Lower lobe of right lung (tissue), 2 donors: ENCODE results near the gene IGIP. TPM values are rescaled to one million over a fixed set of nuclear protein-coding genes. Genes with fewer than 3 reads are reported as not detected.

ENCODE experiments used
- ATAC-seq, 2 donors: fragments of 200-7000 bp; cut with Tn5 transposase; one replicate each; pipeline ENCODE4 v1.9.1; 2020 to 2022; ENCODE audit warnings: mild to moderate bottlenecking in 2 of 2, moderate library complexity in 2 of 2
- DNase-seq: peaks from one replicate; pipeline ENCODE4 v3.0.0-alpha.2; 2020
- H3K27ac ChIP-seq: fragments of 200-600 bp; one replicate; pipeline ENCODE4 v1.8.0; 2022
- H3K27me3 ChIP-seq: fragments of 200-600 bp; one replicate; pipeline ENCODE4 v1.8.0; 2022; ENCODE audit warnings: low read depth
- H3K36me3 ChIP-seq: fragments of 200-600 bp; one replicate; pipeline ENCODE4 v1.8.0; 2022; ENCODE audit warnings: mild to moderate bottlenecking
- H3K4me1 ChIP-seq: fragments of 200-600 bp; one replicate; pipeline ENCODE4 v1.8.0; 2022
- H3K4me3 ChIP-seq: fragments of 200-600 bp; one replicate; pipeline ENCODE4 v1.8.0; 2022; ENCODE audit warnings: mild to moderate bottlenecking
- H3K9me3 ChIP-seq: fragments of 200-600 bp; one replicate; pipeline ENCODE4 v1.8.0; 2022
- intact Hi-C: fragments of 100-400 bp; cut with DNase I; formaldehyde crosslinking; loops from one replicate; pipeline ENCODE4 v1.11.0; 2022
- total RNA-seq: library from RNA; stranded (reverse); fragmentation: NEBNext Ultra II Directional; extraction: Animal tissue kit (Norgen Biotek cat#: 25700); gene quantifications from one replicate; pipeline ENCODE4 v1.2.1, GENCODE V29; 2021
- TF ChIP-seq, protein P1 (sequence below): fragments of 200-600 bp; IDR thresholded peaks from one replicate; pipeline ENCODE4 v1.8.0; 2022; ENCODE audit warnings: antibody characterized with exemption, mild to moderate bottlenecking
- donor health status: DM: no; HTN: yes; CAD: no; lungs with severe emphysema.

Gene IGIP
- total RNA-seq, 1 donor from 2014 or later = 17.7 TPM

DNA sequence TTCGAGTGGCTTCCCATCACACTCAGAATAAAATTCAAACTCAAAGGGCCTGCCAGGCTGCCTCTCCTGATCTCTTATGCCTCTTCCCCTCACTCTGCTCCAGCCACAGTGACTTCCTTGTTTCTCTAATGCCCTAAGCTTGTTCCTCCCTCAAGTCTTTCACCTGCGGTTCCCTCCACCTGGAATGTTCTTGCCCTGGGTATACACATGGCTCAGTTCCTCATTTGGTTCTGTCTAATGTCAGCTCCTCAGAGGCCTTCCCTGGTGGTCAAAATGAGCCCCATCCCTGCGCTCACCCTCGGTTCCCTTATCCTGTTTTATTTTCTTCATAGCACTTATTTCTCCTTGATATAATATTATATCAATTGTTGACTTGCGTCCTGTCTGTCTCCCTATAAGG is 36.5 kb downstream of the IGIP start:
- intact Hi-C loops = no loop called here
- no peak overlapping the region for H3K27ac ChIP-seq
- no peaks in the 10 kb centered on the region for H3K9me3 ChIP-seq
- H3K36me3 ChIP-seq = no peaks in the 10 kb centered on the region
- no peak for ATAC-seq
- H3K4me3 ChIP-seq = no peak overlapping the region
- peaks cover 37% of the 10 kb centered on the region for H3K4me1 ChIP-seq
- no peaks in the 10 kb centered on the region for H3K27me3 ChIP-seq
- TF ChIP-seq, protein P1, sequence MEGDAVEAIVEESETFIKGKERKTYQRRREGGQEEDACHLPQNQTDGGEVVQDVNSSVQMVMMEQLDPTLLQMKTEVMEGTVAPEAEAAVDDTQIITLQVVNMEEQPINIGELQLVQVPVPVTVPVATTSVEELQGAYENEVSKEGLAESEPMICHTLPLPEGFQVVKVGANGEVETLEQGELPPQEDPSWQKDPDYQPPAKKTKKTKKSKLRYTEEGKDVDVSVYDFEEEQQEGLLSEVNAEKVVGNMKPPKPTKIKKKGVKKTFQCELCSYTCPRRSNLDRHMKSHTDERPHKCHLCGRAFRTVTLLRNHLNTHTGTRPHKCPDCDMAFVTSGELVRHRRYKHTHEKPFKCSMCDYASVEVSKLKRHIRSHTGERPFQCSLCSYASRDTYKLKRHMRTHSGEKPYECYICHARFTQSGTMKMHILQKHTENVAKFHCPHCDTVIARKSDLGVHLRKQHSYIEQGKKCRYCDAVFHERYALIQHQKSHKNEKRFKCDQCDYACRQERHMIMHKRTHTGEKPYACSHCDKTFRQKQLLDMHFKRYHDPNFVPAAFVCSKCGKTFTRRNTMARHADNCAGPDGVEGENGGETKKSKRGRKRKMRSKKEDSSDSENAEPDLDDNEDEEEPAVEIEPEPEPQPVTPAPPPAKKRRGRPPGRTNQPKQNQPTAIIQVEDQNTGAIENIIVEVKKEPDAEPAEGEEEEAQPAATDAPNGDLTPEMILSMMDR = no peak
- DNase-seq = no peak

DNA sequence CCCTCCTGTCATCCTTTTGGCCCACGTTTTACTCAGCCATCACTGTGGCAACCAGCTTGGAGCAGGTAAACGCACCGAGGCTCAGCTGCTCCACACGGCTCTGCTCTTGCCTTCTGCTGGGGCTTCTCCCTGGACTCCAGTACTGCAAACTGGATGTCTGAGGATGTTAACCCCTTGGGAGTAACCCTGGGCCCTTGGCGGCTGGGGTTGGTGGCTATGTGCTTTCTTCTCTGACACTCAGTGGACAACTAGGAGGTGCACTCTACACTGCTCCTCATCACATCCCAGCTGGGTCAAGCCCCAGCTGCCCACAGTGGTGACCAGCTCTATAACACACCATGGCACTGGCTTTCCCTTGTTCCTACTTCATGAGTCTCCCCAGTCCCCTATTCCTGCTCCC is 37.0 kb downstream of the IGIP start:
- Histone ChIP-seq H3K4me1 (peaks cover 32% of the 10 kb centered on the region), H3K4me3 (no peak overlapping the region), H3K36me3 (no peaks in the 10 kb centered on the region), H3K27ac (no peak overlapping the region), H3K27me3 (no peaks in the 10 kb centered on the region), H3K9me3 (no peaks in the 10 kb centered on the region)
- DNase-seq = no peak
- TF ChIP-seq, protein P1 = no peak
- no peak for ATAC-seq
- intact Hi-C loops = no loop called here

DNA sequence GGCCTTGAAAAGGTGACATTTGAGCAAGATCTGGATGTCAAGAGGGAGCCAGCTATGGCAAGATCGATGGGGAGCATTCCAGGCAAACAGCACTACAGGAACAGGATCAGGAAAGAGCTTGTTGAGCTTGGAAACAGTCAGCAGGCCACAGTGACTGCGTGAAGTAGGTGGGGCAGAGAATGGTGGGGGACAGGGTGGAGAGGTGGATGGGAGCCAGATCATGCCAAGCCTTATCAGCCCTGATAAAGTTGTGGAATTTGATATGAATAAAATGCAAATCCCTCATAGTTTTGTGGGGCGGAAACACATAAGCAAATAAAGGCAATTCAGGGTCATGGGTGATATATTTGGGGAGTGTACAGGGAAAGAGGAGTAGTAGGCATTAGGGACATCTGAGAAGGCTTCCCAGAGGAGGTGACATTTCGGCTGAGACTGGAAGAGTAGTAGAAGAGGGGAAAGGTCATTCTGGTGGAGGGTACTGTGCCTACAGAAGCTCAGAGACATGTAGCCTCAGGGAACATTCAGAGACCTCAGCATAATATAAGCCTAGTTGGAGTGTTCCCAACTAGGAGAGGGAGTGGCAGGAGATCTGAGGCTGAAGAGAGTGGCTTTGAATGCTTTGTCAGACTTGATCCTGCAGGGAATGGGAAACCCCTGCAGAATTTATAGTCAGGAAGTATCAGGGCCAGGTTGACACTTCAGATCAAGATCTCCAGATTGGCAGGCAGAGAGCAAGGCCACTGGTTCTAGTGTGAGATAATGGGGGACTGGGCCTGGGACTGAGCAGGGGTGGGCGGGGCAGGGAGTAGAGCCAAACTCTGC is 39.6 kb downstream of the IGIP start:
- peak; percentile 87 to 92 for ATAC-seq
- intact Hi-C loops = no loop called here
- H3K27ac ChIP-seq = peak overlapping the region; percentile 68

DNA sequence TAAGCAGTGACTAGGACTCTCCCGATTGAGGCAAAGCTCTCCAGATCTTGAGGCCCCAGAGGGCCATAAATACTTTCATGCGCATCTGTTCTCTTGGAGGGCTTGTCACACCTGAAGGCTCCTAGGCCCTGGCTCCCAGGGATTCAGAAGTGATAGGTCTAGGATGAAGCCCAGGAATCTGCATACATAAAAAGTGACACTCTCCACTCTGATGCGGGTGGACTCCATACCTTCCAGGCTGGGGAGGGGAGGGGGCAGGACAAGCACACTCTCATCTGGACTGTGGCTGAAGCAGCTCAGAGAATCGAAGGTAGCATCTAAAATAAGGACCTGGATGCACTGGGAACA is 40.2 kb downstream of the IGIP start:
- no peaks in the 10 kb centered on the region for H3K27me3 ChIP-seq
- DNase-seq = no peak
- H3K9me3 ChIP-seq = no peaks in the 10 kb centered on the region
- no peak for ATAC-seq
- intact Hi-C loops = no loop called here
- peak overlapping the region; percentile 68 for H3K27ac ChIP-seq
- H3K36me3 ChIP-seq = no peaks in the 10 kb centered on the region
- H3K4me3 ChIP-seq = no peak overlapping the region
- H3K4me1 ChIP-seq = peaks cover 32% of the 10 kb centered on the region
- TF ChIP-seq, protein P1 = no peak

More for the DNA sequence above, 39.6 kb downstream of the IGIP start:
- no peaks in the 10 kb centered on the region for H3K36me3 ChIP-seq
- H3K9me3 ChIP-seq = no peaks in the 10 kb centered on the region
- TF ChIP-seq, protein P1 = no peak
- no peak overlapping the region for H3K4me3 ChIP-seq
- H3K4me1 ChIP-seq = peaks cover 32% of the 10 kb centered on the region
- H3K27me3 ChIP-seq = no peaks in the 10 kb centered on the region
- peak; percentile 61 for DNase-seq

DNA sequence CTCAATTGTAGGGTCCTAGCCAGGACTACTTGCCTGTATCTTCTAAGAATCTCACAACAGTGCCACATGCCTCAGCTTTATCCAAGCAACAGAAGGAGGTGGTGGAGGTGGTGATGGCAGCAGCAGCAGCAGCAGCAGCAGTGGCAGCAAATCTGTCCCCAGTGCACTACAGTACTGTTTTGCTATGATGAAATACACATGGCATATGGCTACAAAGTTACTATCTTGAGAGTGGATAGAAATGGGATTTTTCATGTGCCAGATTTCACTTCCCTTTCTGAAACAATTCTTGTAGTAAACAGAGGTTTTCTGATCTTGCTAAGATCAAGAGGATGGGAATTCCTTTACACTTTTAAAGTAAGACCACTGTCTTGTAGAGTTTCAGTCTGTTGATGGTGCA is 41.2 kb downstream of the IGIP start:
- Histone ChIP-seq H3K4me3 (no peak overlapping the region), H3K4me1 (peaks cover 28% of the 10 kb centered on the region), H3K9me3 (no peaks in the 10 kb centered on the region), H3K27ac (no peak overlapping the region), H3K27me3 (no peaks in the 10 kb centered on the region), H3K36me3 (no peaks in the 10 kb centered on the region)
- TF ChIP-seq, protein P1 = no peak
- ATAC-seq = no peak
- intact Hi-C loops = no loop called here
- no peak for DNase-seq
